ENCODE results near the gene MAPK4.

The MAPK4 gene

DNA sequence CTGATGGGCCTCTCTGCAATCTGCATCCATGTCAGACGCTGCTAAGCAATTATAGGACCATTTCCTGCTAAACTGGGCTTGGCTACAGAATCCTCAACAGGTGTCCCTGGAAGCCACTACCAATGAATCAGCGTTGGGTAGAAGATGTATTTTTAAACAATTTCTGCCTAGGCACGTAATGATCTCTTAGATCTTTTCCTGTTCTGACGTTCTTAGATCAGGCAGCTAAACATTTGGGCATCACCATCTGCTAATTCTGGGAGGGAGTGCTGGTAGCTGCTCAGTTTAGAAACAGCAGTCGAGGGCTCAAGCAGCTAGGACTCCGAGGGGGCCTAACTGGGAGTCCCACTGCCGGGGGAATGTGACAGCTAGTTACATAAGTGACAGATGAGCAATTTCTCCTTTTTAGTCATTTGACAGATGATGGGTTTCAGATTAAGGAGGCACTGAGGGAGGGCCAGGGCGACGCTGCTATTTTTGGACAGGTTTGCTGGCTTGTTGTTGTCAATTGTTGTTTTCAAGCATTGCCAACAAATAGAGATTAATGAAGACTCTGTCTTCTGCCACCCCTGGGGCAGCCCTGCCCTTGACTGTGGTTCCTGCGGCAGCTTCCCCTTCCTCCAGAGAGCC, 167.2 kb downstream of the MAPK4 start:
- H3K4me3 ChIP-seq (ENCODE audit: low read depth, low read length) = no peak overlapping the region
- TF ChIP-seq, protein P1, sequence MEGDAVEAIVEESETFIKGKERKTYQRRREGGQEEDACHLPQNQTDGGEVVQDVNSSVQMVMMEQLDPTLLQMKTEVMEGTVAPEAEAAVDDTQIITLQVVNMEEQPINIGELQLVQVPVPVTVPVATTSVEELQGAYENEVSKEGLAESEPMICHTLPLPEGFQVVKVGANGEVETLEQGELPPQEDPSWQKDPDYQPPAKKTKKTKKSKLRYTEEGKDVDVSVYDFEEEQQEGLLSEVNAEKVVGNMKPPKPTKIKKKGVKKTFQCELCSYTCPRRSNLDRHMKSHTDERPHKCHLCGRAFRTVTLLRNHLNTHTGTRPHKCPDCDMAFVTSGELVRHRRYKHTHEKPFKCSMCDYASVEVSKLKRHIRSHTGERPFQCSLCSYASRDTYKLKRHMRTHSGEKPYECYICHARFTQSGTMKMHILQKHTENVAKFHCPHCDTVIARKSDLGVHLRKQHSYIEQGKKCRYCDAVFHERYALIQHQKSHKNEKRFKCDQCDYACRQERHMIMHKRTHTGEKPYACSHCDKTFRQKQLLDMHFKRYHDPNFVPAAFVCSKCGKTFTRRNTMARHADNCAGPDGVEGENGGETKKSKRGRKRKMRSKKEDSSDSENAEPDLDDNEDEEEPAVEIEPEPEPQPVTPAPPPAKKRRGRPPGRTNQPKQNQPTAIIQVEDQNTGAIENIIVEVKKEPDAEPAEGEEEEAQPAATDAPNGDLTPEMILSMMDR (IDR thresholded peaks at IDR 0.05; ENCODE audit: borderline replicate concordance, insufficient read depth, low read depth, low read length) = no peak

DNA sequence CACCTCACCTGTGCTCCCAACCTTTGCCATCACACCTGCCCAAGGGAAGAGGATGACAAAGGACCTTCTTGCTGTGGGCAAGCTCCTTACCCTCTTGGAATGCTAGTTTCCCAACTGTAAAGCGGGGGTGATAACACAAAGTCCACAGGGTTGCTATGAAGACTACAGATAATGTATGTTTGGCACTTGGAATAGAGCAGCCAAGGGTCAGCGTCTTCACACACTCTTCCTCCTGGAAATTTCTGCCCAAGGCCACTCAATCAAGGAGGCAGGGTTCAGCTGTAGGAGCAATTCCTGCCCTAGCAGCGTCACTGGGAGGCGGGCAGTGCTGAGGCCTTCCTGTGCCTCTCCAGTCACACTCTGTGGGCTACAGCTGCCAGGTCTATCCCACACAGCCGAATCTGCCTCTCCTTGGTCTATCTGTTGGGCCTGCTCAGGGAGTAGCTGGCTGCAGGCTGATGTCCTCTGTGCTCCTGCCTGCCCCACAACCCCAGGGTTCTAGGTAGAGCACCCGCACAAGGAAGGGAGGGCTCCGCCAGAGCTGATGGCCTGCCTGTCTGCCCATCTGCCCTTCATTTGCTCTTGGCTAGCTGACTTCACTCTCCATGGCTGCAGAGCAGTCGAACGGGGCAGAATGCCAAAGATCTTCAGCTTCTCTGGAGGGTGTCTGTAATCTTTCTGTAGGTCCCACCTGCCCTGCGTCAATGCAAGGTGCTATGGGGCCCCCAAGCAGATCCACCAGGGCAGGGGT, 168.0 kb downstream of the MAPK4 start:
- TF ChIP-seq, protein P1 (IDR thresholded peaks at IDR 0.05; ENCODE audit: borderline replicate concordance, insufficient read depth, low read depth, low read length) = no peak
- no peak overlapping the region for H3K4me3 ChIP-seq (ENCODE audit: low read depth, low read length)

DNA sequence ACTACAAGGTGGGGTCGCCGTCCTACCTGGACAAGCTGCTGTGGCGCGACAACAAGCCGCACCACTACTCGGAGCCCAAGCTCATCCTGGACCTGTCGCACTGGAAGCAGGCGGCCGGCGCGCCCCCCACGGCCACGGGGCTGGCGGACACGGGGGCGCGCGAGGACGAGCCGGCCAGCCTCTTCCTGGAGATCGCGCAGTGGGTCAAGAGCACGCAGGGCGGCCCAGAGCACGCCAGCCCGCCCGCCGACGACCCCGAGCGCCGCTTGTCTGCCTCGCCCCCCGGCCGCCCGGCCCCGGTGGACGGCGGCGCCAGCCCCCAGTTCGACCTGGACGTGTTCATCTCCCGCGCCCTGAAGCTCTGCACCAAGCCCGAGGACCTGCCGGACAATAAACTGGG, 169.5 kb downstream of the MAPK4 start:
- TF ChIP-seq, protein P1 (IDR thresholded peaks at IDR 0.05; ENCODE audit: borderline replicate concordance, insufficient read depth, low read depth, low read length) = no peak

DNA sequence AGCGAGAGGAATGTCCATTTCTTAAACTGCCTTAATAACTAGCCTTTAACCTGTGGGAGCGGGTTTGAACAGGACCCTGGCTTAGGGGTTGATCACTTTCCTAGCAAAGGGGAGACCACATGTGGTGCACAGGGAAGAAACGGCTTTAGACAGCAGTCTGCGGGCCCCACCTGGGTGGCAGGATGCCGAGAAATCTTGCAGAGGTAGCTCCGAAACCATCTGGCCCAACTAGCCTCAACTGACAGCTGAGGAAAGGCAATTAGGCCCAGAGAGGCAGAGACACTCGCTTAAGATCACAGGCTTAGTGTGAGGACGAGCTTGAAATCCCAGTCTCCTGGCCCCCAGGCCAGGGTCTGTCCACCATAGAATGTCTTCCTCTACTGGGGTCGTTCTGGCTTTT, 170.1 kb downstream of the MAPK4 start:
- H3K4me3 ChIP-seq (ENCODE audit: low read depth, low read length) = no peak overlapping the region
- TF ChIP-seq, protein P1 (IDR thresholded peaks at IDR 0.05; ENCODE audit: borderline replicate concordance, insufficient read depth, low read depth, low read length) = no peak

More for the DNA sequence above, 169.5 kb downstream of the MAPK4 start:
- no peak overlapping the region for H3K4me3 ChIP-seq (ENCODE audit: low read depth, low read length)

DNA sequence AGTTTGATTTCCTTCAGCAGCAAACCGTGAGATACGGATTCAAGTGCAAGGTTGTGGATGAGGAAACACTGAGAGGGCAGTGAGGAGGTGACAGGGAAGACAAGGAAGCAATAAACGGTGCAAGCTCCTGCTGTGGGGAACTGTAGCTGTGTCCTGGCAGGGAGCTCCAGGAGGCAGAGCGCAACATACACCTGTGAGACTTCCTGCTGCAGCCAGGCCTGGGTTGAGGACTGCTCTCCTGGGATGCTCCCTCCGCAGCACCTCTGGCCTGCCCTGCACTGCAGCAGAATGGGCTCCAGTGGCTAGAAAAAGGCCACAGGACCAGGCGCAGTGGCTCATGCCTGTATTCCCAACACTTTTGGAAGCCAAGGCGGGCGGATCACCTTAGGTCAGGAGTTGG, 174.5 kb downstream of the MAPK4 start:
- H3K4me3 ChIP-seq (ENCODE audit: low read depth, low read length) = no peak overlapping the region
- TF ChIP-seq, protein P1 (IDR thresholded peaks at IDR 0.05; ENCODE audit: borderline replicate concordance, insufficient read depth, low read depth, low read length) = no peak

DNA sequence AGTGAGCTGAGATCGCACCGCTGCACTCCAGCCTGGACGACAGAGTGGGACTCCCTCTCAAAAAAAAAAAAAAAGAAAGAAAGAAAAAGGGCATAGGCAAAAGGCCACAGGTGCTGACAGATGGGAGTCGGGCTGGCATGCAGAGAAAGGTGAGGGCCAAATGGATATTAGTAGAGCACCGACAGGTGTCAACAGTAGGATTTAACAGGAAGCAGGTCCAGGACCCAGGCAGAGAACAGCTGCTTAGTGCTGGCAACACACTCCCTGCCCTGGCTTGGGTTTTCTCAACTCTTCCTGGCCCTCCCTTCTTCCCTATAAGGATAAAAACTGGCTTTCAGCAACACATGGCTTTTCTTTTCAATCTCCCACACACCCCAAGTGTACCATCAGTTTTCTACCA, 175.0 kb downstream of the MAPK4 start:
- H3K4me3 ChIP-seq (ENCODE audit: low read depth, low read length) = no peak overlapping the region
- TF ChIP-seq, protein P1 (IDR thresholded peaks at IDR 0.05; ENCODE audit: borderline replicate concordance, insufficient read depth, low read depth, low read length) = no peak

DNA sequence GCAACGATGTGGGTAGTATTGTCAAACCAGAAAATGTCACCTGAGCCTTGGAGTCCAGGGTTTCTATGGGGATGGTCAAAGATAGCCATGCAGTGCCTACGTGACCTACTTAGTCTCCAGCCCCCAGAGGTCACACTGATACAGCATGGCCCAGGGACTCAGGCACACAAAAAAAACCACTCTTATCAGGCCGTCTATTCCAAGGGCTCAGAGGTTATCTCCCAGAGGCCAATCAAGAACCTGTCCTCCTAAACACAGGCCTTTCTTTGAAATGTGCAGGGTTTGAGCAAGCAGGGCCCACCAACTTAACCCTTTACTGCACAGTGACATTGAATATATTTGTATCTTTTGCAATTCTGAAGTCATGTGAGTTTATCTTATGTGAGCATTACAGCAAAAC, 177.2 kb downstream of the MAPK4 start:
- no peak overlapping the region for H3K4me3 ChIP-seq (ENCODE audit: low read depth, low read length)
- TF ChIP-seq, protein P1 (IDR thresholded peaks at IDR 0.05; ENCODE audit: borderline replicate concordance, insufficient read depth, low read depth, low read length) = no peak
